Lung (tissue), 12 donors: Measurements from ENCODE around the gene TRABD2A. TPM values are rescaled to one million over a fixed set of nuclear protein-coding genes. Genes with fewer than 3 reads are reported as not detected.

Experiments used
- ATAC-seq: fragments of 200-7000 bp; cut with Tn5 transposase; one replicate; pipeline ENCODE4 v1.9.1; 2020; ENCODE audit warnings: moderate number of reproducible peaks; ENCODE audit not compliant: insufficient read depth, low FRiP score
- DNase-seq, 3 donors: peaks; one replicate each; pipeline ENCODE4 v3.0.0-alpha.2; 2013 to 2017
- H3K27ac ChIP-seq, 2 donors: one replicate each; pipeline ENCODE4 v1.5.1; 2013; ENCODE audit warnings: mild to moderate bottlenecking in 2 of 2, moderate library complexity in 2 of 2, control low read depth in 1 of 2, inconsistent platforms in 1 of 2, low read depth in 1 of 2, low read length in 1 of 2
- H3K27me3 ChIP-seq, 3 donors: one replicate each; pipeline ENCODE4 v1.5.1; 2013; ENCODE audit warnings: low read length in 2 of 3; ENCODE audit not compliant: control insufficient read depth in 3 of 3, insufficient read depth in 3 of 3
- H3K36me3 ChIP-seq, 4 donors: one replicate each; pipeline ENCODE4 v1.5.1; 2013; ENCODE audit warnings: low read length in 4 of 4, mild to moderate bottlenecking in 1 of 4, moderate library complexity in 1 of 4; ENCODE audit not compliant: control insufficient read depth in 4 of 4, insufficient read depth in 4 of 4
- H3K4me1 ChIP-seq, 5 donors: one replicate each; pipeline ENCODE4 v1.5.1; 2013; ENCODE audit warnings: low read length in 5 of 5, mild to moderate bottlenecking in 2 of 5, moderate library complexity in 1 of 5; ENCODE audit not compliant: control insufficient read depth in 5 of 5, insufficient read depth in 5 of 5
- H3K4me3 ChIP-seq: one replicate; pipeline ENCODE4 v1.5.1; 2013; ENCODE audit warnings: mild to moderate bottlenecking, control low read depth, moderate library complexity
- H3K9ac ChIP-seq, 2 donors: one replicate each; pipeline ENCODE4 v1.5.1; 2013; ENCODE audit warnings: low read length in 2 of 2, control low read depth in 1 of 2; ENCODE audit not compliant: insufficient read depth in 1 of 2
- H3K9me3 ChIP-seq, 4 donors: one replicate each; pipeline ENCODE4 v1.5.1; 2013; ENCODE audit warnings: low read length in 3 of 4, mild to moderate bottlenecking in 1 of 4, moderate library complexity in 1 of 4; ENCODE audit not compliant: control insufficient read depth in 4 of 4, insufficient read depth in 3 of 4
- CTCF ChIP-seq: IDR thresholded peaks from 2 replicates; pipeline ENCODE4 v1.5.1; 2012; ENCODE audit warnings: mild to moderate bottlenecking; ENCODE audit errors: control extremely low read depth, extremely low read depth
- WGBS, 2 donors: extraction: QIAGEN DNeasy Blood & Tissue Kit; methylation state at CpG; one replicate each; pipeline ENCODE4 v1.1.7; 2013; 5-methylcytosine and 5-hydroxymethylcytosine counted together
- polyA plus RNA-seq, 2 donors: library from polyadenylated mRNA; stranded (reverse); fragments of 200-250 nt; gene quantifications; one replicate each; pipeline ENCODE4 v1.2.1, GENCODE V29; 2013
- total RNA-seq, 2 donors: library from RNA; depleted of rRNA in 1 of 2; stranded (reverse); fragments of >200 nt in 1 of 2; gene quantifications; one replicate each; pipeline ENCODE4 v1.2.1, GENCODE V29; 2014 to 2021
- donor health status: control.
- donor health status: control.
- donor health status: Bipolar disorder and iron deficiency.
- donor health status: healthy.
- donor health status: DM: yes; HTN: yes; CAD: no.

TRABD2A gene
- total and polyA plus RNA-seq, 4 donors, result 1.9 to 3.1 (median 2.3) TPM

- 85 to 88% methylated on average over 2 of the region's 2 CpGs for WGBS, 2 donors
These were observed 28.2 kb upstream of the TRABD2A start for GRCh38 chr2:84908948-84909713.

GRCh38 chr2:84906900-84907714, 26.2 kb upstream of the TRABD2A start:
- no peak for TF ChIP-seq CTCF
- H3K9me3 ChIP-seq, result peaks cover 0 to 3% (median 0%) of the 10 kb centered on the region in 4 donors
- peaks cover 0 to 17% (median 5%) of the 10 kb centered on the region in 5 donors for H3K4me1 ChIP-seq
- peak overlapping the region; percentile 84 for H3K4me3 ChIP-seq
- no peaks in the 10 kb centered on the region for H3K27me3 ChIP-seq
- ATAC-seq (peak; percentile 7), DNase-seq (peak; percentile 69 to 93 (median 86))
- H3K36me3 ChIP-seq, result peaks cover 0 to 25% (median 8%) of the 10 kb centered on the region in 4 donors
- H3K9ac ChIP-seq, result peak overlapping the region; percentile 88 to 97
- WGBS, 2 donors, result 4 to 10% methylated on average over 15 of the region's 15 CpGs
- peak overlapping the region; percentile 81 to 97 for H3K27ac ChIP-seq

More at GRCh38 chr2:84908948-84909713, 28.2 kb upstream of the TRABD2A start:
- Histone ChIP-seq H3K27me3 (no peaks in the 10 kb centered on the region), H3K9me3 (peaks cover 0 to 3% (median 0%) of the 10 kb centered on the region in 4 donors), H3K4me3 (no peak overlapping the region), H3K4me1 (peaks cover 0 to 17% (median 3%) of the 10 kb centered on the region in 5 donors), H3K27ac (no peak overlapping the region), H3K36me3 (peaks cover 0 to 25% (median 10%) of the 10 kb centered on the region in 4 donors), H3K9ac (no peak overlapping the region)
- TF ChIP-seq CTCF, result no peak
- no peak for ATAC-seq
- DNase-seq, result no peak

- H3K4me1 ChIP-seq, result peaks cover 0 to 12% (median 5%) of the 10 kb centered on the region in 5 donors
- peaks cover 0 to 3% (median 0%) of the 10 kb centered on the region in 4 donors for H3K9me3 ChIP-seq
- H3K36me3 ChIP-seq, result peaks cover 0 to 25% (median 8%) of the 10 kb centered on the region in 4 donors
- peak overlapping the region; percentile 81 to 97 for H3K27ac ChIP-seq
- peak overlapping the region; percentile 88 to 97 for H3K9ac ChIP-seq
- DNase-seq, result peak in 1 of 3 donors; percentile 50
- 1 to 2% methylated on average over 38 of the region's 38 CpGs for WGBS, 2 donors
- no peaks in the 10 kb centered on the region for H3K27me3 ChIP-seq
- no peak for TF ChIP-seq CTCF
- ATAC-seq, result peak; percentile 13
- peak overlapping the region; percentile 84 for H3K4me3 ChIP-seq
These were observed 25.4 kb upstream of the TRABD2A start for GRCh38 chr2:84906108-84906899.
